K562 (cell line): ENCODE data around the gene TBX10. TPM values are rescaled to one million over a fixed set of nuclear protein-coding genes. Genes with fewer than 3 reads are reported as not detected.

ENCODE experiments used
- ATAC-seq: fragments of 200-7000 bp; cut with Tn5 transposase; 3 replicates; pipeline ENCODE4 v1.9.1; 2020; ENCODE audit warnings: moderate library complexity
- BruUV-seq: library from RNA; stranded (reverse); fragments of 400-500 nt; replicated peaks from 2 replicates; lab custom pipeline; 2021; lab: Mats Ljungman, UMichigan
- CTCF ChIA-PET: fragments of 300-600 bp; formaldehyde crosslinking; extraction: SDS; loops from one replicate; lab custom pipeline; 2021; ENCODE audit warnings: low intra/inter-chr PET ratio; lab: Yijun Ruan, JAX
- POLR2A ChIA-PET: fragments of 300-600, 350-650 bp; sonication (Branson Sonifier 250); formaldehyde crosslinking; extraction: SDS; loops from one replicate; lab custom pipeline; 2021; ENCODE audit warnings: antibody characterized with exemption, inconsistent platforms; lab: Yijun Ruan, JAX
- DNase-seq, 4 experiments: peaks; one replicate each; pipeline versions ENCODE4 v3.0.0 to v3.0.0-alpha.2; 2011 to 2018; ENCODE audit warnings: low spot score in 3 of 4, mixed read lengths in 3 of 4; ENCODE audit errors: extremely low read depth in 1 of 4
- FAIRE-seq: peaks from 2 replicates; lab custom pipeline; 2011; peaks lifted over from hg19 to GRCh38; lab: Jason Lieb, UNC
- H2AFZ ChIP-seq: 2 replicates; pipeline ENCODE4 v1.6.0; 2011; ENCODE audit warnings: low read depth, low read length, control low read depth, inconsistent platforms
- H3K27ac ChIP-seq: fragments of 200-600 bp; 3 replicates; pipeline ENCODE4 v1.8.0; 2011; ENCODE audit warnings: low read depth, mild to moderate bottlenecking, control low read depth, inconsistent platforms, low read length, moderate library complexity, mixed read lengths; ENCODE audit errors: extremely low read depth
- H3K27me3 ChIP-seq, 2 experiments: fragments of 300-600 bp in 1 of 2; 2 replicates in 1 of 2; 3 replicates in 1 of 2; pipeline versions ENCODE4 v1.6.0 to v1.8.0; 2011; ENCODE audit warnings: inconsistent platforms in 2 of 2, low read length in 2 of 2, mild to moderate bottlenecking in 1 of 2, mixed read lengths in 1 of 2, moderate library complexity in 1 of 2; ENCODE audit not compliant: control insufficient read depth in 2 of 2, insufficient read depth in 2 of 2
- H3K36me3 ChIP-seq: fragments of 300-600 bp; 3 replicates; pipeline ENCODE4 v1.8.0; 2011; ENCODE audit warnings: mild to moderate bottlenecking, low read length, inconsistent platforms; ENCODE audit not compliant: control insufficient read depth, insufficient read depth
- H3K4me1 ChIP-seq, 2 experiments: fragments of 200-600 bp in 1 of 2; replicated peaks in 1 of 2; 2 replicates in 1 of 2; 3 replicates in 1 of 2; pipeline versions ENCODE4 v1.5.1 to v1.8.0; 2011; ENCODE audit warnings: inconsistent platforms in 2 of 2, low read length in 2 of 2, mild to moderate bottlenecking in 1 of 2, mixed read lengths in 1 of 2, moderate library complexity in 1 of 2; ENCODE audit not compliant: control insufficient read depth in 2 of 2, insufficient read depth in 2 of 2
- H3K4me2 ChIP-seq: 2 replicates; pipeline ENCODE4 v1.6.1; 2011; ENCODE audit warnings: low read length, control low read depth, inconsistent platforms, mixed read lengths; ENCODE audit not compliant: insufficient read depth
- H3K4me3 ChIP-seq: fragments of 200-600 bp; sonication (generic), shearing (Covaris generic); 2 replicates; pipeline ENCODE4 v1.5.1; 2016; ENCODE audit warnings: control low read depth, inconsistent platforms
- H3K79me2 ChIP-seq: fragments of 200-600 bp; 3 replicates; pipeline ENCODE4 v1.8.0; 2011; ENCODE audit warnings: low read length, inconsistent platforms; ENCODE audit not compliant: control insufficient read depth, insufficient read depth
- H3K9ac ChIP-seq, 2 experiments: 2 replicates each; pipeline versions ENCODE4 v1.6.0 to v1.6.1; 2011; ENCODE audit warnings: low read depth in 2 of 2, low read length in 2 of 2, control low read depth in 1 of 2, inconsistent platforms in 1 of 2, mild to moderate bottlenecking in 1 of 2, mixed read lengths in 1 of 2; ENCODE audit not compliant: insufficient read depth in 1 of 2
- H3K9me1 ChIP-seq: one replicate; pipeline ENCODE4 v1.6.0; 2011; ENCODE audit warnings: inconsistent platforms, mild to moderate bottlenecking, low read length, moderate library complexity; ENCODE audit not compliant: control insufficient read depth, insufficient read depth
- H3K9me3 ChIP-seq: replicated peaks from 2 replicates; pipeline ENCODE4 v1.5.1; 2011; ENCODE audit warnings: low read depth, low read length, inconsistent platforms; ENCODE audit not compliant: control insufficient read depth, insufficient read depth
- H4K20me1 ChIP-seq: replicated peaks from 2 replicates; pipeline ENCODE4 v1.6.1; 2011; ENCODE audit warnings: low read length, inconsistent platforms, mixed read lengths; ENCODE audit not compliant: control insufficient read depth, insufficient read depth
- C11orf30 ChIP-seq: fragments of 450-650 bp; IDR thresholded peaks from 2 replicates; pipeline ENCODE4 v1.6.1; 2016; ENCODE audit warnings: low read depth, mild to moderate bottlenecking
- CC2D1A ChIP-seq: fragments of 450-650 bp; IDR thresholded peaks from 2 replicates; pipeline ENCODE4 v1.6.1; 2017; ENCODE audit warnings: mild to moderate bottlenecking
- JUN ChIP-seq, 2 experiments: sonication (generic) in 1 of 2; formaldehyde crosslinking in 1 of 2; IDR thresholded peaks; 2 replicates each; pipeline versions ENCODE4 v1.6.1 to v1.8.0; 2012 to 2022; ENCODE audit warnings: borderline replicate concordance in 2 of 2, mild to moderate bottlenecking in 2 of 2, improper control_type of control experiment in 1 of 2, low read depth in 1 of 2, low read length in 1 of 2, missing genetic modification reagents in 1 of 2
- MAFK ChIP-seq: IDR thresholded peaks from 2 replicates; pipeline ENCODE4 v1.6.1; 2011; ENCODE audit warnings: low read length, improper control_type of control experiment
- MCM2 ChIP-seq: fragments of 450-650 bp; IDR thresholded peaks from 2 replicates; pipeline ENCODE4 v1.6.1; 2017; ENCODE audit warnings: low read depth, mild to moderate bottlenecking
- MXI1 ChIP-seq: IDR thresholded peaks from 2 replicates; pipeline ENCODE4 v1.6.1; 2011; ENCODE audit warnings: low read depth, mild to moderate bottlenecking, improper control_type of control experiment, low read length
- PHTF2 ChIP-seq: fragments of 250-450 bp; sonication (Bioruptor Pico); IDR thresholded peaks from 2 replicates; pipeline ENCODE4 v1.5.0; 2021; ENCODE audit warnings: mild to moderate bottlenecking
- RBM14 ChIP-seq: fragments of 200-400 bp; formaldehyde crosslinking; IDR thresholded peaks from 2 replicates; pipeline ENCODE4 v1.6.1; 2018; ENCODE audit warnings: low read depth, mild to moderate bottlenecking, low read length, moderate library complexity, borderline replicate concordance; ENCODE audit not compliant: insufficient read depth
- RNF219 ChIP-seq: fragments of 250-450 bp; sonication (Bioruptor Pico); IDR thresholded peaks from 2 replicates; pipeline ENCODE4 v1.5.0; 2022; ENCODE audit warnings: mild to moderate bottlenecking
- RUNX1 ChIP-seq: sonication (generic); IDR thresholded peaks from 2 replicates; pipeline ENCODE4 v1.6.1; 2016; ENCODE audit warnings: antibody characterized with exemption, low read depth
- SOX6 ChIP-seq: fragments of 450-650 bp; IDR thresholded peaks from 2 replicates; pipeline ENCODE4 v1.6.1; 2014; ENCODE audit warnings: mild to moderate bottlenecking
- TCF7 ChIP-seq: sonication (generic); IDR thresholded peaks from 2 replicates; pipeline ENCODE4 v1.6.1; 2016; ENCODE audit warnings: antibody characterized with exemption, borderline replicate concordance
- WHSC1 ChIP-seq: IDR thresholded peaks from one replicate; pipeline ENCODE4 v1.6.1; 2012; ENCODE audit warnings: low read length, control low read depth, inconsistent platforms
- ZBTB43 ChIP-seq: sonication (generic); formaldehyde crosslinking; IDR thresholded peaks from 2 replicates; pipeline ENCODE4 v1.8.0; 2023; ENCODE audit warnings: mild to moderate bottlenecking, missing genetic modification reagents
- ZHX1 ChIP-seq: fragments of 150-350 bp; conservative IDR thresholded peaks from 2 replicates; pipeline ENCODE4 v1.6.1; 2014; ENCODE audit warnings: low read length
- ZKSCAN3 ChIP-seq: fragments of 250-450 bp; sonication (Bioruptor Pico); IDR thresholded peaks from 2 replicates; pipeline ENCODE4 v1.4.0; 2020
- WGBS: fragments of 100-300 bp; shearing (Covaris generic); methylation state at CpG from one replicate; pipeline ENCODE4 v1.1.6; 2016; ENCODE audit warnings: low coverage, mixed read lengths; ENCODE audit not compliant: insufficient coverage; ENCODE audit errors: missing lambda C conversion rate; 5-methylcytosine and 5-hydroxymethylcytosine counted together
- in situ Hi-C: fragments of 300-500 bp; cut with MboI; formaldehyde crosslinking; loops from 4 replicates; pipeline ENCODE4 v1.15.0; 2018; ENCODE audit warnings: inconsistent platforms, mixed read lengths
- intact Hi-C: fragments of 100-400 bp; cut with micrococcal nuclease; formaldehyde crosslinking; loops from 2 replicates; pipeline ENCODE4 v1.14.2; 2022
- polyA plus RNA-seq, 8 experiments: library from polyadenylated mRNA; depleted of rRNA in 4 of 8; stranded (reverse) in 5 of 8; unstranded in 3 of 8; fragments of >200 nt; fragmentation: Nextera tagmentation in 2 of 8; fragmentation: Illumina TruSeq in 1 of 8; extraction: Ambion mirVana in 2 of 8; extraction: Trizol in 1 of 8; gene quantifications; 2 replicates each; pipeline versions ENCODE4 v1.2.1 to v1.2.3, GENCODE V29; 2011 to 2014; ENCODE audit warnings: inconsistent platforms in 1 of 8, missing spikeins in 1 of 8
- total RNA-seq, 7 experiments: library from RNA; depleted of rRNA in 6 of 7; stranded (reverse); fragments of >200 nt in 6 of 7; fragmentation: Illumina TruSeq in 2 of 7; extraction: Trizol in 2 of 7; gene quantifications; 2 replicates each; pipeline versions ENCODE4 v1.2.1 to v1.2.3, GENCODE V29; 2011 to 2021; ENCODE audit warnings: low replicate concordance in 1 of 7
- TF ChIP-seq, protein P1 (sequence below): fragments of 250-450 bp; sonication (Bioruptor Pico); IDR thresholded peaks from 2 replicates; pipeline ENCODE4 v1.8.0; 2021; ENCODE audit warnings: borderline replicate concordance, mild to moderate bottlenecking, moderate library complexity; ENCODE audit not compliant: poor library complexity, severe bottlenecking

Gene TBX10
- total and polyA plus RNA-seq, 9 of the 15 experiments (the other 6 are each of a cell fraction or from before 2014, with no cell fraction given): not detected

DNA sequence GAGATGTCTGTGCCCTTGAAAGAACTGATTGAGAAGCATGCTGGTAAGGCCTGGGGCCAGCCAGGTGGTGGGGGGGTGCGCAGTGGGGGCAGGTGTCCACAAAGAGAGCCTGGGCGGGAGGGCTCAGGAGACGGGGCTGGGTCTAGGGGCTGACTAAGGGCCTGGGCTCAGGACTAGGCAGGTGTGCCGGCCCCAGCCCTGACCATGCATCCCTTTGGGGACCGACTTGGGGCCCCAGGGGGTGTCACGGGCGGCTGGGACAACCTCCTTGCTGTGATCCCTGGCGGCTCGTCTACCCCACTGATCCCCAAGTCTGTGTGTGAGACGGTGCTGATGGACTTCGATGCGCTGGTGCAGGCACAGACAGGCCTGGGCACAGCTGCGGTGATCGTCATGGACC lies 28.4 kb downstream of the TBX10 start:
- Histone ChIP-seq H3K27me3 (no peaks in the 10 kb centered on the region), H3K4me1 (peaks cover 10 to 87% of the 10 kb centered on the region in 2 experiments; a peak in 4 of 5 replicates), H3K4me2 (no peak overlapping the region), H3K9me1 (no peaks in the 10 kb centered on the region), H4K20me1 (no peaks in the 10 kb centered on the region; the same call in 1 of the 2 replicates), H3K4me3 (no peak overlapping the region), H3K9me3 (no peaks in the 10 kb centered on the region), H3K36me3 (peaks cover 62% of the 10 kb centered on the region), H3K9ac (peak overlapping the region in 1 of 2 experiments; percentile 69; a peak in 1 of 4 replicates), H2AFZ (no peak overlapping the region), H3K27ac (no peak overlapping the region), H3K79me2 (peaks cover 34% of the 10 kb centered on the region)
- BruUV-seq: no TSS peak
- no peak for ATAC-seq
- intact Hi-C loops: no loop called here
- DNase-seq: no peak
- WGBS: 98% methylated on average over 13 of the region's 14 CpGs
- POLR2A ChIA-PET: interaction anchor here (0.6 kb wide), 1 partner anchor 109 kb away, joined by 3 read pairs; no protein-coding TSS in a partner anchor
- CTCF ChIA-PET: interaction anchor here (0.7 kb wide), 1 partner anchor 39 kb away, joined by 7 read pairs; no protein-coding TSS in a partner anchor
- in situ Hi-C loops: no loop called here
- no peak for FAIRE-seq
- TF ChIP-seq C11orf30: no peak
- no peak for TF ChIP-seq CC2D1A
- TF ChIP-seq ZBTB43 (CRISPR knock-in tag): no peak
- no peak for TF ChIP-seq MCM2
- TF ChIP-seq MAFK: no peak
- no peak for TF ChIP-seq PHTF2 (CRISPR knock-in tag)
- TF ChIP-seq WHSC1: no peak
- TF ChIP-seq ZHX1: no peak
- TF ChIP-seq RUNX1: no peak
- TF ChIP-seq ZKSCAN3 (CRISPR knock-in tag): no peak
- no peak for TF ChIP-seq MXI1
- no peak for TF ChIP-seq SOX6
- no peak for TF ChIP-seq RNF219 (CRISPR knock-in tag)
- no peak for TF ChIP-seq TCF7
- no peak for TF ChIP-seq RBM14
- TF ChIP-seq JUN (IDR thresholded peaks at IDR 0.05; ENCODE audit: borderline replicate concordance, low read depth, low read length): no peak
- TF ChIP-seq JUN (CRISPR knock-in tag; IDR thresholded peaks at IDR 0.05; ENCODE audit: borderline replicate concordance): no peak
- TF ChIP-seq, protein P1, sequence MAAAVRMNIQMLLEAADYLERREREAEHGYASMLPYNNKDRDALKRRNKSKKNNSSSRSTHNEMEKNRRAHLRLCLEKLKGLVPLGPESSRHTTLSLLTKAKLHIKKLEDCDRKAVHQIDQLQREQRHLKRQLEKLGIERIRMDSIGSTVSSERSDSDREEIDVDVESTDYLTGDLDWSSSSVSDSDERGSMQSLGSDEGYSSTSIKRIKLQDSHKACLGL (CRISPR knock-in tag): no peak
